ENCODE data around the gene FCHO1.
A peak's percentile ranks its signal among the peaks of the same experiment; 100 is the strongest.
"Not testable (repeated sequence)": the region's sequence is repeated elsewhere in the genome, so short reads cannot be mapped to it uniquely, and the experiment has no call there.

Gene FCHO1

DNA sequence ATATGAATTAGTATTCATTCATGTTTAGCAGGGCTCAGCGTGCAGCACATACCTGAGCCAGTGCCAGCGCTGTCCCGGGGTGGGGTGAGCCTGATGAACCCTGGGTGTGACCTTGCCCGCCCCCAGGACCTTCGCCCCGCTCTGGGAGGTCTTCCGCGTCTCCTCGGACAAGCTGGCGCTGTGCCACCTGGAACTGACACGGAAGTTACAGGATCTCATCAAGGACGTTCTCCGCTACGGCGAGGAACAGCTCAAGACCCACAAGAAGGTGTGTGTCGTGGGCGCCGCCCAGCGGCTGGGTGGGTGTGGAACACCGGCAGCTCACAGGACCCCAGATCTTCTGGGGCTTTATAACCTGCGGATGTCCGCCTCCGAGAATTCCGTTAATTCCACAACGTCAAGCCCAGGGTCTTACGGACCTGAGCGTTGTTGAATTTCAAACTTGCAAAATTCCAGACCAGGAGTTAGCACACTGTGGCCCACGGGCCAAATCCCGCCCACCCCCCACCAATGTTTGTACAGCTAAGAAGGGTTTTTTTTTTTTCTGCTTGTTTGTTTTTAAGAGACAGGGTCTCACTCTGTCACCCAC lies 15.4 kb downstream of the FCHO1 start:
- DNase-seq: peak; percentile 58

DNA sequence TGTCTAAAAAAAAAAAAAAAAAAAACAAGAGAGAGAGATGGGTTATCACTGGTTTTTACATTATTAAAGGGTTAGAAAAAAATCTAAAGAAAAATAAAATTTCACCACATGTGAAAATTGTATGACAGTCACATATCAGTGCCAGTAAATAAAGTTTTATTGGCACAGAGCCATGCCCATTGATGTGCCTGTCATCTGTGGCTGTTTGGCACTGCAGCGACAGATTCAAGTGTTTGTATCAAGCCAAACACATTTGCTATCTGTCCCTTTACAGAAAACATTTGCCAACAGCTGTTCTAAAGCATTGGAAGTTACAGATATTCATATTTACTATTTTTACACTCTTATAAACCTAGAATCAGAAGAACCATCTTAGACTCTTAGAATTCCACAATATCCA lies 16.3 kb downstream of the FCHO1 start:
- DNase-seq: no peak

DNA sequence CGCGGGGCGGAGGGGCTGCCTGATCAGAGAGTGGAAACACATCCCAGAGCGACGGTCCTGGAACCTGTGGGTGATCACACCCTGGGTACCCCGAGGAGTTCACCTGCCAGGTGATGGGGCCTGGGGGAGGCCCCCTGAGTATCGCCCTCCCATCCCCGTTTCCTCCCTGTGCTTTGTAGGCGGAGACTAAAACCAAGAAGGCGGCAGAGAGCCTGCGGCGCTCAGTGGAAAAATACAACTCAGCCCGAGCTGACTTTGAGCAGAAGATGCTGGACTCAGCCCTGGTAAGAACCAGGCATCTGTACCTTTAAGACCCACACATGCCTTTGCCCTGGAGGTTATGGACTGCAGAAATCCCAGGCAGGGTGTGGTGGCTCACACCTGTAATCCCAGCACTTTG lies 19.3 kb downstream of the FCHO1 start:
- DNase-seq: no peak

DNA sequence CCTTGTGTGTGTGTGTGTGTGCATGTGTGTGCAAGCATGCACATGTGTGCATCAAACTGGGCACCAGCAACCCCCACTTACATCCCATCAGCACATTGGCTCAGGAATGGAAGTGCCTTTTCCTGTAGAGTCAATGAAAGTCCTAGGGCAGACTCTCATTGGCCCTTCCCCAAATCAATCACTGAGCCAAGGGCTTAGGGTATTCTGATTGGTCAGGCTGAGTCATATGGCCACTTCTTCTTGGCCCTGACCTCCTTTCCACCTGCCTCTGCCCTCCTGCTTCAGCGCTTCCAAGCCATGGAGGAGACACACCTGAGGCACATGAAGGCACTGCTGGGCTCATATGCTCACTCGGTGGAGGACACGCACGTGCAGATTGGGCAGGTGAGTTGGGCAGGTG lies 20.9 kb downstream of the FCHO1 start:
- no peak for DNase-seq

DNA sequence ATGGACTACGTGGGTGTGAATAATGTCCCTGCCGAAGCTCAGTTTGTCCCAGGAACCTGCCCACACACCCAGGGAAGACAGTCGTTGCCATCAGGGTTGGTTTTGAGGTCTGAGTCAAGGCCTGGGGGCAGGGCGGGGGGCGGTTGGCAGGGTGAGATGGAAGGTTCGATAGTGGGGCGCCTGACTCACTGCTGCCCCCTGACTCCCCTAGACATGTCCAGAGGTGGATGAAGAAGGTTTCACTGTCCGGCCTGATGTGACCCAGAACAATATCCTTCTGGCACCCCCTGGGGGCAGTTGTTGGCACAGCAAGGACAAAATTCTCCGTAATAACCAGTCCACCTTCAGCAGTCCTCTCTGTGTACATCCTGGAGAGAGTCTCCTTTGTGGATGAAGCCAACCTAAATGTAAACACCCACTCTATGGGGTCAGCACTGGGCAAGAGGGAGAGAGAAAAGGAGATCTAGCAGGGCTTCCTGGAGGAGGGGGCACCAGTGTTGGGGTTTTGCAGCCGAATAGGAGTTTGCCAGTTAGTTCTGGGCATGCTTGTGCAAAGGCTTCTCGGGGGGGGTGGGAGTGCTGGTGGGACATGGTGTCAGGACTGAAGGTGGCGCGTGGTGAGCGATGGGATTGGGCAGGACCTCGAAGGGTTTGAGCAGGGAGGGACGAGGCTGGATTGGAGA lies 24.1 kb downstream of the FCHO1 start:
- DNase-seq: no peak

DNA sequence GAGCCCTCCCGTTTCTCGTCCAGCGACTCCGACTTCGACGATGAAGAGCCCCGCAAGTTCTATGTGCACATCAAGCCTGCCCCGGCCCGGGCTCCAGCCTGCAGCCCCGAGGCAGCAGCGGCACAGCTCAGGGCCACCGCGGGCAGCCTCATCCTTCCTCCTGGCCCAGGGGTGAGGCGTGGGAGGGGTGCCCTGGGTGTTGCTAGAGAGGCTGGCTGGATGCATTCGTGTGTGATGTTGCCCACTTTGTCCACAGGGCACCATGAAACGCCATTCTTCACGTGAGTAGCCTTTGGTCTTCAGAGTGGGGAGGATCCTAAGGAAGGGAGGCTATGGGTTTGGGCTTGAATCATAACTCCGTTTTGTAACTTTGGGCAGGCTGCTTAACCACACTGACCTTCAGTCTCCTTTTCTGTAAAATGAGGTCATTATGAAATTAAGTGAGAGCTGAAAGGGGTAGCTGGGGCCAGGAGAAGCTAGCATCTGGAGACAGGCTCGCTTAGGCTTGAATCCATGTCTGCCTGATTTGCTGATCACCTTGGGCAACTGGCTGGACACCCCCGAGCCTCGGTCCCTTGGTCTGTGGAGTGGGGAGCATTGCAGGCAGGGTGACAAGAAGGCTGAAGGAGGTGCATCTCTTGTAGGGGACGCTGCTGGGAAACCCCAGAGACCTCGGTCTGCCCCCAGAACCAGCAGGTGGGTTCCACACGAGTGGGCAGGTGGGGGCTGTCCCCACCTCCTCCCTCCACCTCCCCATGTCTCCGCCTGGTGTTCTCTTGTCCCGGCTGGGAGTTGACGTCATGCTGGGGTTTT lies 24.9 kb downstream of the FCHO1 start:
- DNase-seq: no peak

DNA sequence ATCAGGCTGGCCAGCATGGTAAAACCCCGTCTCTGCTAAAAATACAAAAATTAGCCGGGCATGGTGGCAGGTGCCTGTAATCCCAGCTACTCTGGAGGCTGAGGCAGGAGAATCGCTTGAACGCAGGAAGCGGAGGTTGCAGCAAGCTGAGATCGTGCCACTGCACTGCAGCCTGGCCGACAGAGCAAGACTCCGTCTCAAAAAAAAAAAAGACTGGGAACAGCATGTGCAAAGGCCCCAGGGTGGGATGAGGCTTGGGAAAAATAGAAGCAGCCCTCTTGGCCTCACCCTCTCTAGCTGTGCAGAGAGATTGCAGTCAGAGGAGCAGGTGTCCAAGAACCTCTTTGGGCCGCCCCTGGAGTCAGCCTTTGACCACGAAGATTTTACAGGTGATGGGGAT lies 26.6 kb downstream of the FCHO1 start:
- DNase-seq: not testable (repeated sequence)

DNA sequence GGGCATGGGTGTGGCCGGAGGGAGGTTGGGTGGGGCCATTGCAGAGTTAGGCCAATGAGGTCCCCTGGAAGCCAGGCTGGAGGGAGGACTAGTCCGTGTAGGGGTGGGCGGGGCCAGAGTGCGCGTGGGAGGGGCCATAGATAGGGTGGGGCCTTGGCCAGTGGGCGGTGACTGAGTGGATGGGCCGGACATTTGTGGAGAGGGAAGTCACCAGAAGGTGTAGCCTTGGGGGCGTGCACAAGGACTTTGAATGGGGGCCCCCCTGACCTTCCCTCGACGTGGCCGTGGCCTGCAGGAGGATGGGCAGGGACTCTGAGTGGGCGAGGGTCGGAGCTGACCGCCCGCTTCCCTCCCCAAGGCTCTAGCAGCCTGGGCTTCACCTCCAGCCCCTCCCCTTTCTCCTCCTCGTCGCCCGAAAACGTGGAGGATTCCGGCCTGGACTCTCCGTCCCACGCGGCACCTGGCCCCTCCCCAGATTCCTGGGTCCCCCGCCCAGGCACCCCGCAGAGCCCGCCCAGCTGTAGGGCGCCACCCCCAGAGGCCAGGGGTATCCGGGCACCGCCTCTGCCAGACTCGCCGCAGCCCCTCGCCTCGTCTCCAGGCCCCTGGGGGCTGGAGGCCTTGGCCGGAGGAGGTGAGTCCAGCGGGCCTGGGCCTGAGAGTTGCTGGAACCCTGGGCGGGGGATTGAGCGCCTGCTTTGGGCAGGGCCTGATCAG lies 27.1 kb downstream of the FCHO1 start:
- DNase-seq: no peak

DNA sequence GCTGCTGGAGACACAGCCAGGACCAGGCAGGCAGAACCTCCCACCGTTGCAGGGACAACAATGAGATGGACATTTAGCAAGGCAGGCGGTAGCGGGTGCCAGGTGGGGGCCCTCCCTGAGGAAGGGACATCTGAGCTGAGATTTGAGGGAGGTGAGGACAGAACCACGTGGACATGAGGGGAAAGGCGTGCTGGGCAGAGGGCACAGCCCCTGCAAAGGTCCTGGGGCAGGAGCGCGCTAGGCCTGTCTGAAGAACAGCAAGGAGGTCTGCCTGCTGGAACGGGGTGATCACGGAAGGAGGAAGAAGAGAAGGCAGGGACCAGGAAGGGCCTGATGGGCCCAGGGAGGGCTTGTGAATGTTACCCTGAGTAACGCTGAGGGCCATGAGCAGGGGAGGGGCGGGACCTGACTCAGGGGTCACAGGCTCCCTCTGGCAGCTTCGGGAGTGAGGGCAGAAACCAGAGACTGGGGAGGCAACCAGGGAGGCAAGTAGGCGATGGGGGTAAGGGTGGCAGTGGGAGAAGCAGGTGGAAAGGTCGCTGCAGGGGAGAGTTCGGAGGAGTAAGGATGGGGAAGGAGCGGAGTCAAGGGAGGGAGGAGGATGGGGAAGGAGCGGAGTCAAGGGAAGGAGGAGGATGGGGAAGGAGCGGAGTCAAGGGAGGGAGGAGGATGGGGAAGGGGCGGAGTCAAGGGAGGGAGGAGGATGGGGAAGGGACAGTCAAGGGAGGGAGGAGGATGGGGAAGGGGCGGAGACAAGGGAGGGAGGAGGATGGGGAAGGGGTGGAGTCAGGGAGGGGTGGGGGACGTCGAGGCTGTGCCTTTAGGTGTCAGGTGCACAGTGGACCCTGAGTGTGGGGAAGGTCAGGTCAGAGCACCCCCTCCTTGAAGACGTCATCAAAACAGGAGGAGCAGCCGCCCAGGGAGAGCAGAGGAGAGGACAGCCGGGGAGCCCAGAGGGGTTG lies 28.0 kb downstream of the FCHO1 start:
- DNase-seq: no peak

DNA sequence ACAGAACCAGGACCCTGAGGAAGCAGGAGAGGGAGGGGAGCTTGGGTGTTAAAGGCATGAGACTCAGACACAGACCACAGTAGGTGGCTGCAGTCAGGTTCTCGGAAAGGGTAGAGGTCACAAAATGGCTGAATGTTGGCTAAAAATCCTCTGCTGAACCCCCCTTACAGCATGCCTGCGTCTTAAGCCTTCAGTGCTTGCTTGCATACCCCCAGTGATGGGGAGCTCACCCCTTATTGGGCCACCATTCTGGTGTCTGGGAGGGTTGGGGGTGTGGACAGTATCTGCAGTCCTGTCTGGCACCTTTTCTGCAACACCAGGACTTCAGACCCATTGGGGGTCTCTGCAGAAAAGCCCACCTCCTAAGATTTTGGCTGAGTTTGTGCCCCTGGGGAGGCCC lies 29.5 kb downstream of the FCHO1 start:
- no peak for DNase-seq

DNA sequence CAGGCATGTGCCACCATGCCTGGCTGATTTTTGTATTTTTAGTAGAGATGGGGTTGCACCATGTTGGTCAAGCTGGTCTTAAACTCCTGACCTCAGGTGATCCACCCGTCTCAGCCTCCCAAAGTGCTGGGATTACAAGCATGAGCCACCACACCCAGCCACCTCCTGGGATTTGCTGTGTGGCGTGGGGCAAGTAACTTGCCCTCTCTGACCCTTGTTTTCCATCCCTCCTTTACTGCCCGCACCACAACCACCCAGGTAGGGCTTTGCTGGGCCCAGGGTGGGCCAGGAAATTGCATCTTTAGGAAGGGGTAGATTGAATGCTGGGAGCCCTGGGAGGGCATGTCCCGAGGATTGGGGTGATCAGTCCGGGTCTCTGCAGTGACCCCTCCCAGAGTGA lies 32.4 kb downstream of the FCHO1 start:
- DNase-seq: not testable (repeated sequence)

DNA sequence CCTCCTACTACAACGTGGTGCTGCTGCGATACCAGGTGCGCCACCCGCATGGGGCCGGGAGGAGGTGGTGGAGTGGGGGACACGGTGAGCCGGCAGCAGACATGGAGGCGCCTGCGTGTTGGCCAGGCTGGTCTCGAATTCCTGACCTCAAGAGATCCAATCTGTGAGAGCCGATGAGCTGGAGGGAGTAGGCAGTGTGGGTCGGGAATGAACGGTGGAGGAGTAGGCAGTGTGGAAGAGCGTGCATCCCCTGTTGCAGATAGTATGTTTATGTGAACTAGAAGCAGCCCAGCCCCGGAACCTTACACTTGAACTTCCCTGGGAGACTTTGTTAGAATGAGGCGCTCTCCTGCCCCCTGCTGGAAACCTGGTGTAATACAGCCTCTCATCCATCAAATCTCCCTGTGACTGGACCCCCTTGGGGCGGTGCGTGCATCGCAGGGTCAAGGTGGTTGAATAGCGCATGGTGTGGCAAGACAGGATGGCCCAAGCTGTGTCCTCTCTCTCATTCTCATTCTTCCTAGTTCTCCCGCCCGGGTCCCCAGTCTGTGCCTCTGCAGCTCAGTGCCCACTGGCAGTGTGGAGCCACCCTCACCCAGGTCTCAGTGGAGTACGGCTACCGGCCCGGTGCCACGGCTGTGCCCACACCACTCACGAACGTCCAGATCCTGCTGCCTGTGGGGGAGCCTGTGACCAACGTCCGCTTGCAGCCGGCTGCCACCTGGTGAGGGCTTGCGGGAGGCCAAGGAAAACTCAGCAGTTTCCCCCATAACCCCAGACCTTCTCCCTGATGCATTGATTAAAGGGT lies 33.1 kb downstream of the FCHO1 start:
- DNase-seq: peak; percentile 57

DNA sequence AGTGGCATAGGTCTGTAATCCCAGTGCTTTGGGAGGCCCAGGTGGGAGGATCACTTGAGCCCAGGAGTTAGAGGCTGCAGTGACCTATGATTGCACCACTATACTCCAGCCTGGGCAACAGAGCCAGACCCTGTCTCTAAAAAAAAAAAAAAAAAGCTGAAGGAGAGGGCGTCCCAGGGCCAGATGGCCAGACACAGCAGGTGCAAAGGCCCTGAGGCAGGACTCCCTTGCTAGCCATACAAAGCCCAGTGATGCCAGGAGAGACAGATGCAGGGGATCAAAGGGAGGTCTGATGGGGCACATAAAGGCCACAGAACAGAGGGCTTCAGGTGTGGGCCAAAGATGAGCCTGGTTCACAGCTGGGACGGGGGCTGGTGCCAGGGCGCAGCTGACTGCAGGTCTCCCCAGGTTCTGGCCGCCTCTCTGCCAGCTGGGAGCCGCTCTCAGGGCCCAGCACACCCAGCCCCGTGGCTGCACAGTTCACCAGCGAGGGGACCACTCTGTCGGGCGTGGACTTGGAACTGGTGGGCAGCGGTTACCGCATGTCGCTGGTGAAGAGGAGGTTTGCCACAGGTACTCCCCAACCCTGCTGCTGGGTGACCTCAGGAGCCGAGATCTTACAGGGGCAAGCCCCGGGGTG lies 36.1 kb downstream of the FCHO1 start:
- DNase-seq: no peak

DNA sequence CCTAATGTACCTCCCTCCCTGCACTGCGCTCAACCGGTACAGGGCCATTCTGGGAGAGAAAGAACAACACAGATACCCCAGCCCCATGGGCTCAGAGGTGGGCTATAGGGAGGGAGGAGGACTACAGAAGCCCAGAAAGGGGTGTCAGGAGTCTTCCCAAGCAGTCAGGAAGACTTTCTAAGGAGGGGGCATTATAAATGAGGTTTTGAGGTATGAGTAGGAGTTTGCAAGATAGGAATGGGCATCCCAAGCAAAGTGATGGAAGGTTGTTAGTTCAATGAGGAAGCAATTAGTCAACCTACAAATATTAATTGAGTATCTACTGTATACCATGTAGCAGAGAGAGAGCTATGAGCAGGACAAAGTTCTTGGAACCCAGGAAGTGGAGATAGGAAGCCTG lies 37.4 kb downstream of the FCHO1 start:
- DNase-seq: no peak

DNA sequence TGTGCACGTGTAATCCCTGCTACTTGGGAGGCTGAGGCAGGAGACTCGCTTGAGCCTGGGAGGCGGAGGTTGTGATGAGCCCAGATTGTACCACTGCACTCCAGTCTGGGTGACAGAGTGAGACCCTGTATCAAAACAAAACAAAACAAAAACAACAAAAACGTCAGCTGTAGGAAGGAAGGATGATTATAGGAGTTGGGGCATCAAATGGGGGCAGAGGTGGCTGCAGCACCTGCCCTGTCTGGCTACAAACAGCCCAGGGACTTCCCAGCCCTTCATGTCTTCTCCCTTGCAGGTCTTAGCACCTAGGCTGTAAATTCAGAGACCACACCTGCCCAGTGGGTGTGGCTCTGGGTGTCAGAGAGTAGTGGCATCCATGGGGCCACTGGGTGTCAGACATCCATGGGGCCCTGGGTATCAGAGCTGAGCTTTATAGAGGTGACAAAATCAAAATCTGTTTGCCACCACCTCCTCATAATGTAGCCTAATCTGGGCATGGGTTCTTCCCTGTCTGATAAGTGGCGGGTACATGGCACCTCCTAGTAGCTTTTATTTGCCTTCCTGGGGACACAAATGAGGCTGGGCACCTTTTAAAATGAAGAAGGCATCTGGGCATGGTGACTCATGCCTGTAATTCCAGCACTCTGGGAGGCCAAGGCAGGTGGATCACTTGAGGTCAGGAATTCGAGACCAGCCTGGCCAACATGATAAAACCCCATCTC lies 38.9 kb downstream of the FCHO1 start:
- DNase-seq: no peak

DNA sequence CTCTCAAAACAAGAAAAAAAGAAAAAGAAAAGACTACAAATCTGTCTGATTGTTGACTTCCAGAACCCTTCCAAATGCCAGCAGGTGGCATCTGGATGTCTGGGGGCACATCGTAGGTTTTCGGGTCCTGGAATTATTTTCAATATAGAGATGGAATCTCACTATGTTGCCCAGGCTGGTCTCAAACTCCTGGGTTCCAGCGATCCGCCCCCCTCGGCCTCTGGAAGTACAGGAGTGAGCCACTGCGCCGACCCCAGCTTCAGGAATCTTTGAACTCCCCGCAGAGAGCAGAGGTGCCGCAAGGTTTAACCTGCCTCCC lies 43.1 kb downstream of the FCHO1 start:
- DNase-seq: no peak

DNA sequence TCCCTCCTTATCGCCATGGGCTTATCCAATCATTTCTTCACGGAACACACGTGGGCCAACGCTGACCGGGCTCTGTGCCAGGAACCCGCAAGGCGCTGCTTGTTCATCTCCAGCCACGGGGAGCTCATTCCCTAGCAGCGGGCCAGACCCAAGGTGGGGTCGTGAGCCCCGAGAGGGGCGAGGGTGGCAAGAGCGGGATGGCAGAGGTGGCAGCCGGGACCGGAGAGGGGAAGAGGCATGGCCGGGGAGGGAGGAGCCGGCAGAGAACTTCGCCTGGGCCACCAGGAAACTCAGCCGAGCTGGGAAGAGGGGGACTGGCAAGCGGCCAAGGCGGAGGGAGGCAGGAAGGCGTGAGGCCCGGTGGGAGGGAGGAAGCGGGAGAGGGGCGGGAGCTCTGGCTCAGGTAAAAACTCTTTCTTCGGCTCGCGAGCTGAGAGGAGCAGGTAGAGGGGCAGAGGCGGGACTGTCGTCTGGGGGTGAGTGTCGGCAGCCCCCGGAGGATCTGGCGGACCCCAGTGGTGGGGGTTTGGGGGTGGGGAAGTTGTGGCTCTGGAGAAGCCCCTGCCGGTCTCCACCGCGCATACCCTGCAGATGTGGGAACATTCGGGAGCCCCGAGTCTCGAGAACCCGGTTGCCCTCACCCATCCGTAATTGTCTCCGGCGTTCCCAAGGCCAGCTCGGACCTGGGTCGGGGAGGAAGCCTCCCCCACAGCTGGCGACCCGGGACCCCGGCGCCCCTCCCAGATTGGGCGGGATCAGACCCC lies 43.6 kb downstream of the FCHO1 start, which contains the start of gene B3GNT3:
Gene B3GNT3 (plus strand): TSS at position 408 of the 764 bp plus-strand sequence. CDS start 12,670 bp downstream, outside the sequence.
- DNase-seq: no peak

DNA sequence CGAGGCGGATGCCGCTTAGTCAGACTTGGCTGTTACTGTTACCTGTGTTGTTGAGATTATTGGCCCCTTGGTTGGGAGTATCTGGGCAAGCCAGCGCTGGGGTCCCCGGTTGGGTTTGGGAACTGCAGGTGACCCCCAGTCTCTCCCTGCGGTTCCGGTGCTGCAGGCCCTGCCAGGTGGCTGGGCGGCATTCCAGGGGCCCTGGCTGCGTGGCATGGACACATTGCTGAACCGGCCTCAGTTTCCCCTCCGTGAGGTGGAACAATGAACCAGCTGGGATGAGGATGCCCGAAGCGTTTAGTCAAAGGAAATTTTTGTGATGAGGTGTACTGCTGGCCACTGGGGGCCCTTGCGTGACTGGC lies 44.2 kb downstream of the FCHO1 start:
- no peak for DNase-seq

DNA sequence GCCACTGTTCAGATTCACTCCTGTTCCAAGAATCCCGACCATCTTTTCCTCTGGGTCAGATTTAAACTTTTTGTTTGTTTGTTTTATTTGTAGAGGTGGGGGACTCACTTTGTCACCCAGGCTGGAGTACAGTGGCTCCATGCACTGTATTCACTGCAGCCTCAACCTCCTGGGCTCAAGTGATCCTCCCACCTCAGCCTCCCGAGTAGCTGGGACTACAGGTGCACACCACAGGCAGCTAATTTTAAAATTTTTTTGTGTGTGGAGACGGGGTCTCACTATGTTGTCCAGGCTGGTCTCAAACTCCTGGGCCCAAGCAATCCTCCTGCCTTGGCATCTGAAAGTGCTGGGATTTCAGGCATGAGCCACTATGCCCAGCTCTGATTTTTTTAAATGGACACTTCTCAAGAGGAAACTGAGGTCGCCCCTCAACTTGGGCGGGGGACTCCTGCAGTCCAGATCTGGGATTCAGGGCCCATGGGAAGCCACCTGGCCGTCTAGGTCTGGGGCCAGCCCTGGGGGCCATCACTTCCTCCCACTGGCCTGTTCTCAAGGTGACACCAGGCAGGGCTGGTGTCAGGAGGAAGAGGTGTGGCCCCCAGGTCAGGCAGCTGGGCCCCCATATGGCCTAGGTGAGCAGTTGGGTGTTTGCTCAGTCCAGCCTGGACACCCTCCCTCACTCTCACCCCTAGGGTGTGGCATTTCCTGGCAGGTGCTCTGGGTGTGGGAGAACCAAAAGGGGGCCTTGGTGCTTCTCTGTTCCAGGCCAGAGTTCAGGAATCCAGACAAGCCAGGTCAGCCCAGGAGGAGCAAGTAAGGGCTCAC lies 44.9 kb downstream of the FCHO1 start:
- DNase-seq: no peak

Measured in NCI-H2107 (cell line).